NCI-H82 treated with DMSO at 0.1 percent for 48 hours (cell line): ENCODE measurements around the gene CAMTA1.

ENCODE experiments used
- DNase-seq: peaks from one replicate; lab custom pipeline; 2025; ENCODE audit not compliant: unreplicated experiment; lab: John Stamatoyannopoulos, UW

CAMTA1 gene

GRCh38 chr1:6998267-6998666 is 213.0 kb downstream of the CAMTA1 start:
- peak; percentile 93 for DNase-seq

GRCh38 chr1:6999826-7000225 is 214.6 kb downstream of the CAMTA1 start:
- DNase-seq = no peak

GRCh38 chr1:7000720-7001119 is 215.5 kb downstream of the CAMTA1 start:
- DNase-seq = no peak

- no peak for DNase-seq
These were observed 217.5 kb downstream of the CAMTA1 start for GRCh38 chr1:7002728-7003127.

- no peak for DNase-seq
These were observed 218.4 kb downstream of the CAMTA1 start for GRCh38 chr1:7003676-7004075.

GRCh38 chr1:7004181-7004580 is 218.9 kb downstream of the CAMTA1 start:
- DNase-seq = no peak

GRCh38 chr1:7005762-7006161 is 220.5 kb downstream of the CAMTA1 start:
- no peak for DNase-seq

- no peak for DNase-seq
These were observed 222.0 kb downstream of the CAMTA1 start for GRCh38 chr1:7006996-7007871.

GRCh38 chr1:7007902-7008301 is 222.6 kb downstream of the CAMTA1 start:
- DNase-seq = no peak

GRCh38 chr1:7008331-7008730 is 223.1 kb downstream of the CAMTA1 start:
- no peak for DNase-seq

- no peak for DNase-seq
These were observed 223.9 kb downstream of the CAMTA1 start for GRCh38 chr1:7008975-7009740.

- no peak for DNase-seq
These were observed 224.7 kb downstream of the CAMTA1 start for GRCh38 chr1:7009741-7010525.

GRCh38 chr1:7010534-7011200 is 225.4 kb downstream of the CAMTA1 start:
- no peak for DNase-seq

- DNase-seq = no peak
These were observed 226.6 kb downstream of the CAMTA1 start for GRCh38 chr1:7011826-7012225.

- DNase-seq = no peak
These were observed 227.2 kb downstream of the CAMTA1 start for GRCh38 chr1:7012461-7012924.

GRCh38 chr1:7013833-7014639 is 228.8 kb downstream of the CAMTA1 start:
- no peak for DNase-seq

GRCh38 chr1:7014640-7014930 is 229.3 kb downstream of the CAMTA1 start:
- no peak for DNase-seq

GRCh38 chr1:7015022-7015421 is 229.8 kb downstream of the CAMTA1 start:
- DNase-seq = no peak

- no peak for DNase-seq
These were observed 233.1 kb downstream of the CAMTA1 start for GRCh38 chr1:7018351-7018750.

- DNase-seq = no peak
These were observed 233.6 kb downstream of the CAMTA1 start for GRCh38 chr1:7018826-7019225.
